Activated CD8-positive, alpha-beta T cell treated with anti-CD3 and anti-CD28 coated beads, Interleukin-2, amount 10 ng/mL, durations not matched to agents 7 days and 5 days (primary cell): ENCODE measurements around the gene TRMT10B. TPM values are rescaled to one million over a fixed set of nuclear protein-coding genes. Genes with fewer than 3 reads are reported as not detected.
"Not testable (repeated sequence)": the region's sequence is repeated elsewhere in the genome, so short reads cannot be mapped to it uniquely, and the experiment has no call there.

Experiments
- ATAC-seq: fragments of 150-1000 bp; cut with Tn5 transposase; one replicate; pipeline ENCODE4 v1.10.0; 2021; ENCODE audit warnings: moderate library complexity
- CTCF ChIA-PET: fragments of 350-600 bp; sonication (Branson Sonifier 250); formaldehyde crosslinking; loops from one replicate; lab custom pipeline; 2021; ENCODE audit warnings: antibody characterized with exemption; lab: Charles Lee
- POLR2A ChIA-PET: fragments of 350-600 bp; sonication (Branson Sonifier 250); formaldehyde crosslinking; loops from one replicate; lab custom pipeline; 2021; ENCODE audit warnings: antibody characterized with exemption; lab: Charles Lee
- DNase-seq: peaks from one replicate; pipeline ENCODE4 v3.0.0-alpha.2; 2020
- H3K27ac Mint-ChIP-seq: one replicate; pipeline ENCODE4 v1.8.0; 2021; ENCODE audit warnings: mild to moderate bottlenecking, mixed read lengths
- H3K27me3 Mint-ChIP-seq: one replicate; pipeline ENCODE4 v1.8.0; 2021; ENCODE audit warnings: low read depth, mixed read lengths
- H3K36me3 Mint-ChIP-seq: one replicate; pipeline ENCODE4 v1.8.0; 2021; ENCODE audit warnings: low read depth, mixed read lengths
- H3K4me1 Mint-ChIP-seq: one replicate; pipeline ENCODE4 v1.8.0; 2021; ENCODE audit warnings: low read depth, mixed read lengths
- H3K4me3 Mint-ChIP-seq: one replicate; pipeline ENCODE4 v1.8.0; 2021; ENCODE audit warnings: mild to moderate bottlenecking, mixed read lengths
- H3K9me3 Mint-ChIP-seq: one replicate; pipeline ENCODE4 v1.8.0; 2022; ENCODE audit warnings: mixed read lengths; ENCODE audit not compliant: insufficient read depth
- total RNA-seq, 2 experiments: library from RNA; stranded (reverse); gene quantifications; one replicate each; pipeline ENCODE4 v1.2.3, GENCODE V29; 2021

The TRMT10B gene
- total RNA-seq, 2 experiments from 2014 or later, result 11.4 to 12.9 TPM

GRCh38 chr9:37732086-37732741, 21.4 kb upstream of the TRMT10B start:
- no peaks in the 10 kb centered on the region for H3K4me1 Mint-ChIP-seq
- H3K27me3 Mint-ChIP-seq, result peaks cover 17% of the 10 kb centered on the region
- CTCF ChIA-PET, result interaction anchor here (1.1 kb wide), 1 partner anchor 12 kb away, joined by 3 read pairs; no protein-coding TSS in a partner anchor
- ATAC-seq (no peak), DNase-seq (no peak)
- POLR2A ChIA-PET, result no interaction called here
- no peak overlapping the region for H3K4me3 Mint-ChIP-seq
- H3K27ac Mint-ChIP-seq, result no peak overlapping the region
- no peaks in the 10 kb centered on the region for H3K9me3 Mint-ChIP-seq
- H3K36me3 Mint-ChIP-seq, result no peaks in the 10 kb centered on the region

- POLR2A ChIA-PET, result no interaction called here
- H3K4me3 Mint-ChIP-seq, result no peak overlapping the region
- CTCF ChIA-PET, result no interaction called here
- ATAC-seq (no peak), DNase-seq (no peak)
- no peaks in the 10 kb centered on the region for H3K4me1 Mint-ChIP-seq
- H3K9me3 Mint-ChIP-seq, result no peaks in the 10 kb centered on the region
- H3K36me3 Mint-ChIP-seq, result no peaks in the 10 kb centered on the region
- H3K27ac Mint-ChIP-seq, result no peak overlapping the region
- peaks cover 17% of the 10 kb centered on the region for H3K27me3 Mint-ChIP-seq
These were observed 20.7 kb upstream of the TRMT10B start for GRCh38 chr9:37732952-37733351.

- Mint-ChIP-seq H3K27ac (no peak overlapping the region), H3K4me3 (no peak overlapping the region), H3K9me3 (no peaks in the 10 kb centered on the region), H3K36me3 (no peaks in the 10 kb centered on the region), H3K4me1 (no peaks in the 10 kb centered on the region), H3K27me3 (peaks cover 7% of the 10 kb centered on the region)
- DNase-seq (no peak), ATAC-seq (no peak)
- ChIA-PET POLR2A (no interaction called here), CTCF (no interaction called here)
These were observed 14.4 kb upstream of the TRMT10B start for GRCh38 chr9:37739222-37739621.

- no peak for ATAC-seq
- H3K9me3 Mint-ChIP-seq, result no peaks in the 10 kb centered on the region
- H3K27ac Mint-ChIP-seq, result no peak overlapping the region
- ChIA-PET POLR2A (no interaction called here), CTCF (no interaction called here)
- no peaks in the 10 kb centered on the region for H3K36me3 Mint-ChIP-seq
- peaks cover 5% of the 10 kb centered on the region for H3K27me3 Mint-ChIP-seq
- H3K4me3 Mint-ChIP-seq, result no peak overlapping the region
- H3K4me1 Mint-ChIP-seq, result no peaks in the 10 kb centered on the region
- DNase-seq, result no peak
These were observed 13.5 kb upstream of the TRMT10B start for GRCh38 chr9:37740128-37740527.

GRCh38 chr9:37740631-37741328, 12.8 kb upstream of the TRMT10B start:
- Mint-ChIP-seq H3K27me3 (peaks cover 4% of the 10 kb centered on the region), H3K4me1 (no peaks in the 10 kb centered on the region), H3K9me3 (no peaks in the 10 kb centered on the region), H3K36me3 (no peaks in the 10 kb centered on the region), H3K27ac (no peak overlapping the region), H3K4me3 (no peak overlapping the region)
- DNase-seq, result no peak
- ChIA-PET CTCF (no interaction called here), POLR2A (no interaction called here)
- no peak for ATAC-seq

- CTCF ChIA-PET, result interaction anchor here (1.0 kb wide), 1 partner anchor 25 kb away, joined by 3 read pairs; no protein-coding TSS in a partner anchor
- Mint-ChIP-seq H3K36me3 (no peaks in the 10 kb centered on the region), H3K4me3 (no peak overlapping the region), H3K27ac (no peak overlapping the region), H3K27me3 (no peaks in the 10 kb centered on the region), H3K4me1 (no peaks in the 10 kb centered on the region), H3K9me3 (no peaks in the 10 kb centered on the region)
- DNase-seq, result no peak
- POLR2A ChIA-PET, result no interaction called here
- no peak for ATAC-seq
These were observed 7.6 kb upstream of the TRMT10B start for GRCh38 chr9:37745970-37746369.

- H3K36me3 Mint-ChIP-seq, result no peaks in the 10 kb centered on the region
- H3K27me3 Mint-ChIP-seq, result no peaks in the 10 kb centered on the region
- ChIA-PET POLR2A (no interaction called here), CTCF (interaction anchor here (1.0 to 2.3 kb wide), 3 partner anchors 24 to 38 kb away, joined by 3 to 10 read pairs (median 3); partner anchors contain the start of gene EXOSC3)
- no peaks in the 10 kb centered on the region for H3K4me1 Mint-ChIP-seq
- H3K4me3 Mint-ChIP-seq, result no peak overlapping the region
- no peaks in the 10 kb centered on the region for H3K9me3 Mint-ChIP-seq
- ATAC-seq, result no peak
- no peak for DNase-seq
- H3K27ac Mint-ChIP-seq, result no peak overlapping the region
These were observed 6.9 kb upstream of the TRMT10B start for GRCh38 chr9:37746448-37747270.

GRCh38 chr9:37747271-37747753, 6.3 kb upstream of the TRMT10B start:
- ChIA-PET CTCF (interaction anchor here (0.8 to 2.3 kb wide), 6 partner anchors 27 to 266 kb away, joined by 3 to 10 read pairs (median 4); partner anchors contain the start of gene EXOSC3), POLR2A (no interaction called here)
- H3K4me3 Mint-ChIP-seq, result no peak overlapping the region
- H3K9me3 Mint-ChIP-seq, result no peaks in the 10 kb centered on the region
- H3K4me1 Mint-ChIP-seq, result no peaks in the 10 kb centered on the region
- ATAC-seq (peak; percentile 88), DNase-seq (peak; percentile 72)
- no peaks in the 10 kb centered on the region for H3K27me3 Mint-ChIP-seq
- no peak overlapping the region for H3K27ac Mint-ChIP-seq
- no peaks in the 10 kb centered on the region for H3K36me3 Mint-ChIP-seq

GRCh38 chr9:37749129-37749528, 4.5 kb upstream of the TRMT10B start:
- no peak overlapping the region for H3K4me3 Mint-ChIP-seq
- DNase-seq (no peak), ATAC-seq (no peak)
- CTCF ChIA-PET, result interaction anchor here (0.6 to 2.3 kb wide), 5 partner anchors 21 to 154 kb away, joined by 3 to 10 read pairs (median 3); partner anchors contain the start of gene EXOSC3
- peaks cover 16% of the 10 kb centered on the region for H3K4me1 Mint-ChIP-seq
- H3K27ac Mint-ChIP-seq, result no peak overlapping the region
- H3K9me3 Mint-ChIP-seq, result no peaks in the 10 kb centered on the region
- POLR2A ChIA-PET, result interaction anchor here (0.6 kb wide), 1 partner anchor 14 kb away, joined by 3 read pairs; no protein-coding TSS in a partner anchor
- no peaks in the 10 kb centered on the region for H3K27me3 Mint-ChIP-seq
- no peaks in the 10 kb centered on the region for H3K36me3 Mint-ChIP-seq

- no peak overlapping the region for H3K27ac Mint-ChIP-seq
These were observed 2.4 kb upstream of the TRMT10B start for GRCh38 chr9:37751186-37751585.

GRCh38 chr9:37751704-37752103, 1.9 kb upstream of the TRMT10B start:
- H3K27ac Mint-ChIP-seq, ATAC-seq, H3K36me3 Mint-ChIP-seq, H3K9me3 Mint-ChIP-seq, H3K4me3 Mint-ChIP-seq, POLR2A ChIA-PET, DNase-seq, H3K27me3 Mint-ChIP-seq, CTCF ChIA-PET: not testable (repeated sequence)
- H3K4me1 Mint-ChIP-seq, result peaks cover 33% of the 10 kb centered on the region

More at GRCh38 chr9:37751186-37751585, 2.4 kb upstream of the TRMT10B start:
- no peak for ATAC-seq
- DNase-seq, result no peak
- H3K27me3 Mint-ChIP-seq, result no peaks in the 10 kb centered on the region
- POLR2A ChIA-PET, result no interaction called here
- CTCF ChIA-PET, result no interaction called here
- H3K4me1 Mint-ChIP-seq, result peaks cover 33% of the 10 kb centered on the region
- no peak overlapping the region for H3K4me3 Mint-ChIP-seq
- H3K9me3 Mint-ChIP-seq, result no peaks in the 10 kb centered on the region
- peaks cover 1% of the 10 kb centered on the region for H3K36me3 Mint-ChIP-seq
